GM13976 (cell line): ENCODE measurements around the gene CLDN6.

Experiments
- DNase-seq: peaks from one replicate; pipeline ENCODE4 v3.0.0; 2012; ENCODE audit warnings: low spot score
- in situ Hi-C: fragments of 300-500 bp; cut with MboI; formaldehyde crosslinking; loops from one replicate; pipeline ENCODE4 v1.12.0; 2022; ENCODE audit warnings: low sequenced_read_pairs, mixed read lengths, inconsistent platforms; ENCODE audit not compliant: unreplicated experiment
- TF ChIP-seq, protein P1 (sequence below): IDR thresholded peaks from 2 replicates; pipeline ENCODE4 v1.5.1; 2012; ENCODE audit warnings: borderline replicate concordance, mild to moderate bottlenecking; ENCODE audit not compliant: insufficient read depth; ENCODE audit errors: extremely low read depth, missing control alignments, control extremely low read depth

The CLDN6 gene

DNA sequence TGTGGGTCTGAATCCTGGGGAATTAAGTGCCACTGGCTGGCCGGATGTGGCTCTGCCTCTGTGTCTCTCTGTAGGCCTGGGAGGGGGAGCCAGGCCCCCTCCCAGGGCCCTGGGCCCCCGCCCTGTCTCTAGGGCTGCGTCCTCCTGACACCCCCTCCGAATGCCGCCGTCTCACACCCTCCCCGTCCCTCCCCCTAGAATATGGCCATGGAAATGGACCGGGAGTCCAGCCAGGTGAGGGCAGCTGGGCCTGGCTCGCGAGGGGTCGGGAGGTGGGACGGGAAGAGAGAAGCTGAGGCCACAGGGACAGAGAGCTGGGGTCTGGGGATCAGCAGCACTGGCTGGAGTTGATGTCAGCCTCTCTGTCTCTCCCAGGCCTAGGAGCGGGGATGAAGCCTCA is 21.7 kb downstream of the CLDN6 start:
- DNase-seq = no peak
- TF ChIP-seq, protein P1, sequence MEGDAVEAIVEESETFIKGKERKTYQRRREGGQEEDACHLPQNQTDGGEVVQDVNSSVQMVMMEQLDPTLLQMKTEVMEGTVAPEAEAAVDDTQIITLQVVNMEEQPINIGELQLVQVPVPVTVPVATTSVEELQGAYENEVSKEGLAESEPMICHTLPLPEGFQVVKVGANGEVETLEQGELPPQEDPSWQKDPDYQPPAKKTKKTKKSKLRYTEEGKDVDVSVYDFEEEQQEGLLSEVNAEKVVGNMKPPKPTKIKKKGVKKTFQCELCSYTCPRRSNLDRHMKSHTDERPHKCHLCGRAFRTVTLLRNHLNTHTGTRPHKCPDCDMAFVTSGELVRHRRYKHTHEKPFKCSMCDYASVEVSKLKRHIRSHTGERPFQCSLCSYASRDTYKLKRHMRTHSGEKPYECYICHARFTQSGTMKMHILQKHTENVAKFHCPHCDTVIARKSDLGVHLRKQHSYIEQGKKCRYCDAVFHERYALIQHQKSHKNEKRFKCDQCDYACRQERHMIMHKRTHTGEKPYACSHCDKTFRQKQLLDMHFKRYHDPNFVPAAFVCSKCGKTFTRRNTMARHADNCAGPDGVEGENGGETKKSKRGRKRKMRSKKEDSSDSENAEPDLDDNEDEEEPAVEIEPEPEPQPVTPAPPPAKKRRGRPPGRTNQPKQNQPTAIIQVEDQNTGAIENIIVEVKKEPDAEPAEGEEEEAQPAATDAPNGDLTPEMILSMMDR = no peak
- in situ Hi-C loops = no loop called here

DNA sequence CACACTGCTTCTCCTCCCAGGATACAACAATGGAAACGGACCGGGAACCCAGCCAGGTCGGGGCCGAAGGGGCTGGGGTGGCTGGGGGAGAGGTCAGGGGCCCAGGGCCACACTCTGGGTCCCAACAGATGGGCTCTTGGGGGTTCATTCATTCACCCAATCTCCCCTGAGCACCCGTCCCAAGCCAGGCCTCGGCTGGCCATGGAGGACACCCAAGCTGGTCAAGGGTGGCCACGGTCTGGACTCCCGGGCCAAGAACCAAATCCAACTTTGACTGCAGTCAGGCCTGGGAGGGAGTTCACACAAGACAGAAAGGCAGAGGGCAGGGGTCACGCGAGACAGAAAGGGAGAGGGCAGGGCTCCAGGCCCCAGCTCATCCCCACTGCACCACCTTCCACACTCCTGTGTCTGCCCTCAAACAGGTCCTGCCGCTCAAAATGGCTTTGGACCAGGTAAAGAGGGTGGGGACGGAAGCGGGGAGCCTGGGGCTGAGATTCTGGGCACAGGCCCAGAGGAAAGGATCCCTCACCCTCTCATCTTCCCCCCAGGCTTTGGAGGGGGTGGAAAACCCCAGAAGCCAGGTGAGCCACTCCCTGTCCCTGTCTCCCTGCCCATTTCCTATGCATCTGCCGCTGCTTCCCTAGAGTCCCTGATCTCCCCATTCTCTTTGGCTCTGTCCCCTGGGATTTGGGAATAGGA is 25.5 kb downstream of the CLDN6 start:
- in situ Hi-C loops = no loop called here
- TF ChIP-seq, protein P1 = no peak

DNA sequence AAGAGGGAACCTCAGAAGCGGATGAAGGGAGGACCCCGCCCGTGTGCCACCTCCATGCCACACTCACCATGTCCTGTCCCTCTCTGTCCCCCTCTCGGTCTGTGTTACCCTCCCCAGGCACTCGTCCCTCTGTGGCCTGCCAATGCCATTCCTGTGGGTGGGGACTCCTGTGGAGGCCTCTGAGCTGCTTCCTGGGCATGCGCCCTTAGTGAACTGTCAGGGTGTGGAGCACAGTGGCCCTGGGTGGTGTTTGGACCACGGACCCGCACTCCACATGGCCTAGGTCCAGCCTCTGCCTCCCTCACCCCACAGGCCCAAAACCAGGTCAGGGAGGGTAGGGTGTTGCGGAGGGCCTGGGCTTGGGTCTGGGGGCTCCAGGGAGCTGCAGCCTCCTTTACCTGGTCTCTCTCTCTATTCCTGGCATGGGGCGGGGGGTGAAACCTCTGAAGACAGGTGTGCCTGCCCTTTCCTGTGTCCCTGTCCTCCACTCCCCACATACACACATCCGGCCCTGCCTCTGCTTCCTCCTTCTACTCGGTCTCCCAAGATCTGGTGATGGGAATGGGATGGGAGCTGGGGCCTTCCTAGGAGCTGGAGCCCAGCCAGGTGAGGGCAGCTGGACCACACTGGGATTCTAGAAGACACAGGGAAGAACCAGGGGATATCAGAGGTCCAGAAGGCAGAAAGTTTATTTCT is 26.3 kb downstream of the CLDN6 start:
- no peak for DNase-seq
- TF ChIP-seq, protein P1 = no peak
- in situ Hi-C loops = no loop called here

More for the DNA sequence above, 25.5 kb downstream of the CLDN6 start:
- no peak for DNase-seq

DNA sequence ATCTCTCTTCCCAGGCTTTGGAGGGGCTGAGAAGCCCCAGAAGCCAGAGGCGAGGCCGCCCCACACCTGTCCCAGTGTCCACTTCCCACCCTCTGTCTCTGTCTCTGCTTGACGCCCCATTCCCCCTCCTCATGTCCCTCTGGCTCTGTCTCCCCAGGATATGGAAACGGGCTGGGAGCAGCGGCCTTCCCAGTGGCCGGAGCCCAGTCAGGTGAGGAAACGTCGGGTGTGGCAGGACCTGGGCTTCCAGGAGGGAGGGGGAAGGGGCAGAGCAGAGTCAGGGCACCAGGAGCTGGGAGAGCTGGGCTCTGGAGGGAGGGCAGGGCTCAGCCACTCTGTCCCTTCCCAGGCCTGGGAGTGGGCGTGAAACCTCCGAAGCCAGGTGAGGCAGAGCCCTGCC is 27.1 kb downstream of the CLDN6 start:
- TF ChIP-seq, protein P1 = no peak
- in situ Hi-C loops = no loop called here
- DNase-seq = no peak

DNA sequence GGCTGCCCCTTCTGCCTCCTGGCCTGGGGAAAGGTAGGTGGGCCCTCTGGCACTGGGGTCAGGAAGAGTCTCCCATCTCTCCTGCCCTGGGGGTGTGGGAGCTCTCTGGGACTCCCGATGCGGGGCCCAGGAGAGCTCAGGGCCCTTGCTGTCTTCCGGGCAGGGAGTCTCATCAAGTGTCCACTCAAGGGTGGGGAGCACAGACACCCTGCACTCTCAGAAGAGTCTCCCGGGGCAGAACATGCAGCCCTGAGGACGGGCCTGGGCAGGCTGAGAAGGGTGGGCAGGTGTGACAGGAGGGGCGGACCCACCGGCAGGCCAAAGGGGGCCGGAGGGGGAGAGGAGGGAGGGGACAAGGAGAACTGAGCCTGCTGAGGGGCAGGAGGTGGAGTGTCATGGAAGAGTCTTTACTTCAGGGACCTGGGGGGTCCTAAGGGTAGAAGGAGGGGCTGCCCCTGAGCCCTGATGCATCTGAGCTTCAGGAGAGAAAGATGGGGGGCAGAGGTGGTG is 29.3 kb downstream of the CLDN6 start:
- no peak for DNase-seq
- in situ Hi-C loops = no loop called here
- TF ChIP-seq, protein P1 = no peak

DNA sequence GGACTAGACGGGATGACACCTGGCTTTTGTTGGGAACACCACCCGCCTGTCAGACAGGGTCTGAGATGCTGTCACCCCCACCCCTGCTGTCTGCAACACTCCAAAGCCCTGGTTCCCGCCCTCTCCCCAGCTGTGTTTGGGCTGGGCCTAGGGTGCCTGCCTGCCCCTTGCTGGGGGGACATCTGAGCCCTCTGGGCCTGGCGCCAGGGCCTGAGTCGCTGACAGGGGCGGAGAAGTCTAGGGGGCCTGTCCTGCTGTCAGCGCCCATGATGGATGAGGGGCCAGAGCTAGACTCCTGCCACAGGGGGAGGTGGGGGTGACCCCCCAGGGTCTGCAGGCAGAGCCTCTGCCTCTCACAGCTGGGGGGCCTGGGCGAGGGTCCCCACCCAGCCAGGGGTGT is 30.1 kb downstream of the CLDN6 start:
- no peak for DNase-seq
- in situ Hi-C loops = no loop called here
- TF ChIP-seq, protein P1 = no peak

DNA sequence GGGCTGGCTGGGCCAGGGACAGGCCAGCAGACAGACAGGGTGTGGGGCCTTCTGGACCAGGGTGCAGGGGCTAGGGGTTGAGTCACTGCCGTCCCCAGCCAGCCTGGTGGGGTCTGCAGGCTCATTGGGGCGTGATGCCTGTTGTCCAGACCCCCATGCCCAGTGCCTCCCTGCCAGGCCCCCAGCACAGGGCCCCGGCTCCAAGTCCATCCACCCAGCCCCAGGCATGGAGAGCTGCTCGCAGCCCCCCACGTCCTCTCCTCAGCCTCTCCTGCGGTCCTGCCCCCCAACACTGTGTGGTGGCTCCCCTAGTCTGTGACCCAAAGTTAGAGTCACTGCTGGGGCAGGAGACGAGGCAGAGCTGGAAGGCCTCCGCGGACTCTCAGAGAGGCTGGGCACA is 30.7 kb downstream of the CLDN6 start:
- DNase-seq = no peak
- in situ Hi-C loops = no loop called here

More for the DNA sequence above, 30.7 kb downstream of the CLDN6 start:
- TF ChIP-seq, protein P1 = no peak
